ENCODE data around the gene RBMS3. TPM values are rescaled to one million over a fixed set of nuclear protein-coding genes. Genes with fewer than 3 reads are reported as not detected.

The RBMS3 gene
- total RNA-seq, 4 donors from 2014 or later, result 51.5 to 76.0 (median 66.6) TPM

GRCh38 chr3:29291982-29292363 is 11.1 kb downstream of the RBMS3 start:
- Histone ChIP-seq H3K4me3 (no peak overlapping the region), H3K36me3 (no peaks in the 10 kb centered on the region), H3K9me3 (no peaks in the 10 kb centered on the region), H3K27me3 (no peaks in the 10 kb centered on the region), H3K4me1 (peaks cover 0 to 47% (median 5%) of the 10 kb centered on the region in 3 donors), H3K27ac (peak overlapping the region in 1 of 4 donors; percentile 30)
- TF ChIP-seq EP300 (IDR thresholded peaks at IDR 0.05) (no peak), CTCF (IDR thresholded peaks at IDR 0.05) (no peak), POLR2AphosphoS5 (IDR thresholded peaks at IDR 0.05) (no peak), POLR2A (IDR thresholded peaks at IDR 0.05) (no peak)
- no peak for ATAC-seq
- WGBS, 2 donors (ENCODE audit: low coverage in 1 of 2), result 95 to 97% methylated on average over 3 of the region's 3 CpGs

- no peak overlapping the region for H3K27ac ChIP-seq
- no peak for ATAC-seq
- no peaks in the 10 kb centered on the region for H3K9me3 ChIP-seq
- peaks cover 0 to 46% (median 5%) of the 10 kb centered on the region in 3 donors for H3K4me1 ChIP-seq
- H3K4me3 ChIP-seq, result no peak overlapping the region
- 50 to 86% methylated on average over 2 of the region's 2 CpGs for WGBS, 2 donors (ENCODE audit: low coverage in 1 of 2)
- no peaks in the 10 kb centered on the region for H3K27me3 ChIP-seq
- H3K36me3 ChIP-seq, result no peaks in the 10 kb centered on the region
- TF ChIP-seq POLR2AphosphoS5 (IDR thresholded peaks at IDR 0.05) (no peak), CTCF (IDR thresholded peaks at IDR 0.05) (no peak), POLR2A (IDR thresholded peaks at IDR 0.05) (no peak), EP300 (IDR thresholded peaks at IDR 0.05) (no peak)
These were observed 12.6 kb downstream of the RBMS3 start for GRCh38 chr3:29293421-29293820.

GRCh38 chr3:29297998-29298397 is 17.1 kb downstream of the RBMS3 start:
- ATAC-seq, result no peak
- Histone ChIP-seq H3K36me3 (no peaks in the 10 kb centered on the region), H3K27ac (no peak overlapping the region), H3K4me1 (peaks cover 0 to 25% (median 0%) of the 10 kb centered on the region in 3 donors), H3K9me3 (no peaks in the 10 kb centered on the region), H3K4me3 (no peak overlapping the region), H3K27me3 (no peaks in the 10 kb centered on the region)
- no peak for TF ChIP-seq POLR2AphosphoS5 (IDR thresholded peaks at IDR 0.05)
- TF ChIP-seq POLR2A (IDR thresholded peaks at IDR 0.05), result no peak
- no peak for TF ChIP-seq EP300 (IDR thresholded peaks at IDR 0.05)
- no peak for TF ChIP-seq CTCF (IDR thresholded peaks at IDR 0.05)
- 67 to 100% methylated on average over 1 of the region's 1 CpG for WGBS, 2 donors (ENCODE audit: low coverage in 1 of 2)

- Histone ChIP-seq H3K4me3 (no peak overlapping the region), H3K36me3 (no peaks in the 10 kb centered on the region), H3K4me1 (peaks cover 0 to 18% (median 0%) of the 10 kb centered on the region in 3 donors), H3K9me3 (no peaks in the 10 kb centered on the region), H3K27ac (no peak overlapping the region), H3K27me3 (no peaks in the 10 kb centered on the region)
- TF ChIP-seq POLR2A (IDR thresholded peaks at IDR 0.05), result no peak
- TF ChIP-seq EP300 (IDR thresholded peaks at IDR 0.05), result no peak
- TF ChIP-seq CTCF (IDR thresholded peaks at IDR 0.05), result no peak
- TF ChIP-seq POLR2AphosphoS5 (IDR thresholded peaks at IDR 0.05), result no peak
- 80 to 86% methylated on average over 6 to 7 of the region's 7 CpGs for WGBS, 2 donors (ENCODE audit: low coverage in 1 of 2)
- ATAC-seq, result no peak
These were observed 20.6 kb downstream of the RBMS3 start for GRCh38 chr3:29301332-29302019.

GRCh38 chr3:29302619-29303018 is 21.7 kb downstream of the RBMS3 start:
- no peak for ATAC-seq
- H3K4me1 ChIP-seq, result peaks cover 0 to 22% (median 0%) of the 10 kb centered on the region in 3 donors
- no peaks in the 10 kb centered on the region for H3K27me3 ChIP-seq
- no peak for TF ChIP-seq POLR2AphosphoS5 (IDR thresholded peaks at IDR 0.05)
- TF ChIP-seq EP300 (IDR thresholded peaks at IDR 0.05), result no peak
- no peak for TF ChIP-seq CTCF (IDR thresholded peaks at IDR 0.05)
- TF ChIP-seq POLR2A (IDR thresholded peaks at IDR 0.05), result no peak
- H3K27ac ChIP-seq, result no peak overlapping the region
- H3K4me3 ChIP-seq, result no peak overlapping the region
- H3K9me3 ChIP-seq, result no peaks in the 10 kb centered on the region
- WGBS, 2 donors (ENCODE audit: low coverage in 1 of 2), result 97 to 100% methylated on average over 1 to 2 of the region's 2 CpGs
- H3K36me3 ChIP-seq, result no peaks in the 10 kb centered on the region
